H9 (cell line): ENCODE results near the gene PNMA8A. TPM values are rescaled to one million over a fixed set of nuclear protein-coding genes. Genes with fewer than 3 reads are reported as not detected.

Experiments used
- DNase-seq: peaks from one replicate; pipeline ENCODE4 v3.0.0-alpha.2; 2017
- H2AFZ ChIP-seq: one replicate; pipeline ENCODE4 v1.6.1; 2013; ENCODE audit warnings: mild to moderate bottlenecking, low read length, control low read depth, moderate library complexity
- H2AK5ac ChIP-seq: 2 replicates; pipeline ENCODE4 v1.6.1; 2013; ENCODE audit warnings: low read length, control low read depth, mixed read lengths; ENCODE audit not compliant: insufficient read length
- H2BK120ac ChIP-seq: one replicate; pipeline ENCODE4 v1.6.1; 2013; ENCODE audit warnings: low read depth, mild to moderate bottlenecking, low read length, control low read depth, inconsistent platforms; ENCODE audit not compliant: poor library complexity, severe bottlenecking
- H2BK12ac ChIP-seq: 2 replicates; pipeline ENCODE4 v1.6.1; 2013; ENCODE audit warnings: low read length, control low read depth, mixed read lengths, low read depth; ENCODE audit not compliant: insufficient read length
- H2BK15ac ChIP-seq: 2 replicates; pipeline ENCODE4 v1.6.1; 2013; ENCODE audit warnings: low read depth, low read length, control low read depth
- H2BK20ac ChIP-seq: one replicate; pipeline ENCODE4 v1.6.1; 2013; ENCODE audit warnings: low read depth, mild to moderate bottlenecking, low read length, control low read depth, inconsistent platforms; ENCODE audit not compliant: poor library complexity, severe bottlenecking
- H2BK5ac ChIP-seq: 2 replicates; pipeline ENCODE4 v1.6.1; 2013; ENCODE audit warnings: low read length, control low read depth, mixed read lengths; ENCODE audit not compliant: insufficient read length
- H3K14ac ChIP-seq: 2 replicates; pipeline ENCODE4 v1.6.1; 2013; ENCODE audit warnings: low read length, control low read depth; ENCODE audit not compliant: insufficient read depth
- H3K18ac ChIP-seq: 2 replicates; pipeline ENCODE4 v1.6.1; 2013; ENCODE audit warnings: low read depth, mild to moderate bottlenecking, mixed read lengths, low read length, control low read depth; ENCODE audit not compliant: insufficient read length
- H3K23ac ChIP-seq: 2 replicates; pipeline ENCODE4 v1.6.1; 2013; ENCODE audit warnings: low read length, control low read depth, mixed read lengths, low read depth; ENCODE audit not compliant: insufficient read length
- H3K23me2 ChIP-seq: 2 replicates; pipeline ENCODE4 v1.6.1; 2013; ENCODE audit warnings: low read depth, mild to moderate bottlenecking, mixed read lengths, low read length, control low read depth; ENCODE audit not compliant: insufficient read length, poor library complexity, severe bottlenecking
- H3K27ac ChIP-seq: 2 replicates; pipeline ENCODE4 v1.5.1; 2013; ENCODE audit warnings: low read length, control low read depth, mixed read lengths, low read depth; ENCODE audit not compliant: insufficient read length
- H3K27me3 ChIP-seq: 2 replicates; pipeline ENCODE4 v1.6.1; 2013; ENCODE audit warnings: low read length, control low read depth, inconsistent platforms; ENCODE audit not compliant: insufficient read depth
- H3K4ac ChIP-seq: 2 replicates; pipeline ENCODE4 v1.6.1; 2013; ENCODE audit warnings: low read depth, mild to moderate bottlenecking, control low read depth, inconsistent platforms, low read length, moderate library complexity
- H3K4me1 ChIP-seq: 2 replicates; pipeline ENCODE4 v1.6.1; 2013; ENCODE audit warnings: low read length, control low read depth, inconsistent platforms; ENCODE audit not compliant: insufficient read depth
- H3K4me2 ChIP-seq: 2 replicates; pipeline ENCODE4 v1.6.1; 2013; ENCODE audit warnings: low read length, control low read depth, mixed read lengths; ENCODE audit not compliant: insufficient read length, insufficient read depth
- H3K56ac ChIP-seq: 2 replicates; pipeline ENCODE4 v1.6.1; 2013; ENCODE audit warnings: low read depth, mild to moderate bottlenecking, mixed read lengths, low read length, control low read depth; ENCODE audit not compliant: insufficient read length
- H3K79me1 ChIP-seq: 2 replicates; pipeline ENCODE4 v1.6.1; 2013; ENCODE audit warnings: low read depth, mild to moderate bottlenecking, moderate library complexity, low read length, control low read depth, inconsistent platforms; ENCODE audit not compliant: insufficient read depth, poor library complexity, severe bottlenecking
- H3K79me2 ChIP-seq: 2 replicates; pipeline ENCODE4 v1.6.1; 2013; ENCODE audit warnings: low read length, control low read depth, inconsistent platforms; ENCODE audit not compliant: insufficient read depth
- H3K9ac ChIP-seq: 2 replicates; pipeline ENCODE4 v1.6.1; 2013; ENCODE audit warnings: low read length, control low read depth, mixed read lengths; ENCODE audit not compliant: insufficient read length; ENCODE audit errors: extremely low read depth
- H3K9me3 ChIP-seq: one replicate; pipeline ENCODE4 v1.6.1; 2013; ENCODE audit warnings: low read depth, low read length, inconsistent platforms; ENCODE audit not compliant: control insufficient read depth
- H3T11ph ChIP-seq: one replicate; pipeline ENCODE4 v1.6.1; 2013; ENCODE audit warnings: mild to moderate bottlenecking, low read length, control low read depth, inconsistent platforms
- H4K20me1 ChIP-seq: one replicate; pipeline ENCODE4 v1.6.1; 2013; ENCODE audit not compliant: control insufficient read depth, insufficient read length, insufficient read depth
- H4K5ac ChIP-seq: 2 replicates; pipeline ENCODE4 v1.6.1; 2013; ENCODE audit warnings: low read depth, mild to moderate bottlenecking, mixed read lengths, low read length, control low read depth; ENCODE audit not compliant: insufficient read length
- H4K8ac ChIP-seq: replicated peaks from 2 replicates; pipeline ENCODE4 v1.6.1; 2013; ENCODE audit warnings: low read length, control low read depth, mixed read lengths, low read depth; ENCODE audit not compliant: insufficient read length
- H4K91ac ChIP-seq: 2 replicates; pipeline ENCODE4 v1.6.1; 2013; ENCODE audit warnings: low read depth, mild to moderate bottlenecking, moderate library complexity, mixed read lengths, low read length, control low read depth; ENCODE audit not compliant: insufficient read length
- H3K27ac Mint-ChIP-seq, 3 experiments: 2 replicates in 2 of 3; 3 replicates in 1 of 3; pipeline ENCODE4 v1.8.0; 2020 to 2021; ENCODE audit warnings: mixed read lengths in 3 of 3, mild to moderate bottlenecking in 1 of 3, moderate library complexity in 1 of 3
- H3K27me3 Mint-ChIP-seq: 2 replicates; pipeline ENCODE4 v1.8.0; 2021; ENCODE audit warnings: low read depth, mild to moderate bottlenecking, moderate library complexity, mixed read lengths
- H3K36me3 Mint-ChIP-seq, 3 experiments: 2 replicates in 2 of 3; 3 replicates in 1 of 3; pipeline ENCODE4 v1.8.0; 2020 to 2021; ENCODE audit warnings: low read depth in 3 of 3, mixed read lengths in 3 of 3; ENCODE audit not compliant: insufficient read depth in 1 of 3
- H3K4me1 Mint-ChIP-seq, 2 experiments: 2 replicates each; pipeline ENCODE4 v1.8.0; 2020; ENCODE audit warnings: mixed read lengths in 2 of 2
- H3K4me3 Mint-ChIP-seq, 2 experiments: 2 replicates in 1 of 2; 3 replicates in 1 of 2; pipeline ENCODE4 v1.8.0; 2020 to 2021; ENCODE audit warnings: mild to moderate bottlenecking in 2 of 2, mixed read lengths in 2 of 2, moderate library complexity in 1 of 2
- H3K9me3 Mint-ChIP-seq, 2 experiments: 2 replicates in 1 of 2; 3 replicates in 1 of 2; pipeline ENCODE4 v1.8.0; 2020; ENCODE audit warnings: mild to moderate bottlenecking in 2 of 2, mixed read lengths in 2 of 2, moderate library complexity in 1 of 2
- CTCF ChIP-seq: fragments of 200-600 bp; sonication (generic); conservative IDR thresholded peaks from 3 replicates; pipeline ENCODE4 v1.8.0; 2021; ENCODE audit warnings: antibody characterized with exemption, mild to moderate bottlenecking
- whole genome bisulfite sequencing: extraction: QIAGEN DNeasy Blood & Tissue Kit; methylation state at CpG from one replicate; pipeline ENCODE4 v1.1.7; 2013; ENCODE audit warnings: missing lambda C conversion rate, low lambda C conversion rate, mixed read lengths; ENCODE audit not compliant: insufficient read length; ENCODE audit errors: extremely low coverage; 5-methylcytosine and 5-hydroxymethylcytosine counted together
- total RNA-seq: library from RNA; stranded (reverse); gene quantifications from 2 replicates; pipeline ENCODE4 v1.2.1, GENCODE V29; 2021

Gene PNMA8A
- total RNA-seq, 1 experiment from 2014 or later = 22.6 TPM

GRCh38 chr19:46449228-46449627 is 22.1 kb downstream of the PNMA8A start:
- no peak overlapping the region for H2AFZ ChIP-seq
- no peak overlapping the region for H3K9ac ChIP-seq
- no peak overlapping the region for H2AK5ac ChIP-seq
- no peak for TF ChIP-seq CTCF
- H2BK5ac ChIP-seq = no peak overlapping the region
- no peak overlapping the region for H3K27ac ChIP-seq
- H4K91ac ChIP-seq = no peak overlapping the region
- Mint-ChIP-seq H3K27ac (no peak overlapping the region), H3K27me3 (peaks cover 3% of the 10 kb centered on the region; the same call in 1 of the 2 replicates), H3K4me1 (no peaks in the 10 kb centered on the region), H3K36me3 (no peaks in the 10 kb centered on the region), H3K9me3 (peaks cover 5 to 7% of the 10 kb centered on the region in 2 experiments; a peak in 3 of 5 replicates), H3K4me3 (no peak overlapping the region)
- no peak overlapping the region for H3K14ac ChIP-seq
- no CpG with 5 or more reads among the region's 7 CpGs for WGBS
- H3K79me2 ChIP-seq = no peaks in the 10 kb centered on the region
- no peaks in the 10 kb centered on the region for H3K23me2 ChIP-seq
- no peak overlapping the region for H3T11ph ChIP-seq
- H2BK20ac ChIP-seq = no peak overlapping the region
- H3K4me1 ChIP-seq = no peaks in the 10 kb centered on the region
- no peak overlapping the region for H3K56ac ChIP-seq
- H4K8ac ChIP-seq = no peak overlapping the region
- H3K18ac ChIP-seq = no peak overlapping the region
- DNase-seq = no peak
- H3K4me2 ChIP-seq = no peak overlapping the region
- no peak overlapping the region for H3K23ac ChIP-seq
- H3K27me3 ChIP-seq = no peaks in the 10 kb centered on the region
- no peak overlapping the region for H2BK15ac ChIP-seq
- H4K5ac ChIP-seq = no peak overlapping the region
- H3K9me3 ChIP-seq = no peaks in the 10 kb centered on the region
- H4K20me1 ChIP-seq = no peaks in the 10 kb centered on the region
- no peak overlapping the region for H2BK120ac ChIP-seq
- H2BK12ac ChIP-seq = no peak overlapping the region
- H3K4ac ChIP-seq = no peak overlapping the region
- H3K79me1 ChIP-seq = no peaks in the 10 kb centered on the region
